Measurements from ENCODE around the gene MDFIC.

- TF ChIP-seq, protein P1, sequence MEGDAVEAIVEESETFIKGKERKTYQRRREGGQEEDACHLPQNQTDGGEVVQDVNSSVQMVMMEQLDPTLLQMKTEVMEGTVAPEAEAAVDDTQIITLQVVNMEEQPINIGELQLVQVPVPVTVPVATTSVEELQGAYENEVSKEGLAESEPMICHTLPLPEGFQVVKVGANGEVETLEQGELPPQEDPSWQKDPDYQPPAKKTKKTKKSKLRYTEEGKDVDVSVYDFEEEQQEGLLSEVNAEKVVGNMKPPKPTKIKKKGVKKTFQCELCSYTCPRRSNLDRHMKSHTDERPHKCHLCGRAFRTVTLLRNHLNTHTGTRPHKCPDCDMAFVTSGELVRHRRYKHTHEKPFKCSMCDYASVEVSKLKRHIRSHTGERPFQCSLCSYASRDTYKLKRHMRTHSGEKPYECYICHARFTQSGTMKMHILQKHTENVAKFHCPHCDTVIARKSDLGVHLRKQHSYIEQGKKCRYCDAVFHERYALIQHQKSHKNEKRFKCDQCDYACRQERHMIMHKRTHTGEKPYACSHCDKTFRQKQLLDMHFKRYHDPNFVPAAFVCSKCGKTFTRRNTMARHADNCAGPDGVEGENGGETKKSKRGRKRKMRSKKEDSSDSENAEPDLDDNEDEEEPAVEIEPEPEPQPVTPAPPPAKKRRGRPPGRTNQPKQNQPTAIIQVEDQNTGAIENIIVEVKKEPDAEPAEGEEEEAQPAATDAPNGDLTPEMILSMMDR (conservative IDR thresholded peaks at IDR 0.05; ENCODE audit: low read depth in 2 of 2): peak; percentile 37 to 40
- TF ChIP-seq EZH2 (IDR thresholded peaks at IDR 0.05; ENCODE audit: low read depth, unreplicated experiment): no peak
- TF ChIP-seq, protein P2, sequence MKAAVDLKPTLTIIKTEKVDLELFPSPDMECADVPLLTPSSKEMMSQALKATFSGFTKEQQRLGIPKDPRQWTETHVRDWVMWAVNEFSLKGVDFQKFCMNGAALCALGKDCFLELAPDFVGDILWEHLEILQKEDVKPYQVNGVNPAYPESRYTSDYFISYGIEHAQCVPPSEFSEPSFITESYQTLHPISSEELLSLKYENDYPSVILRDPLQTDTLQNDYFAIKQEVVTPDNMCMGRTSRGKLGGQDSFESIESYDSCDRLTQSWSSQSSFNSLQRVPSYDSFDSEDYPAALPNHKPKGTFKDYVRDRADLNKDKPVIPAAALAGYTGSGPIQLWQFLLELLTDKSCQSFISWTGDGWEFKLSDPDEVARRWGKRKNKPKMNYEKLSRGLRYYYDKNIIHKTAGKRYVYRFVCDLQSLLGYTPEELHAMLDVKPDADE (IDR thresholded peaks at IDR 0.05): no peak
- no peak for TF ChIP-seq CREB1 (CRISPR knock-in tag; IDR thresholded peaks at IDR 0.05; ENCODE audit: low read depth)
- TF ChIP-seq NANOG (IDR thresholded peaks at IDR 0.05; ENCODE audit: borderline replicate concordance): no peak
- TF ChIP-seq POLR2AphosphoS5 (IDR thresholded peaks at IDR 0.05; ENCODE audit: low read depth): no peak
Observed at GRCh38 chr7:114929570-114929969, 7.7 kb downstream of the MDFIC start.
